ENCODE data around the gene PRKAR1B.

DNA sequence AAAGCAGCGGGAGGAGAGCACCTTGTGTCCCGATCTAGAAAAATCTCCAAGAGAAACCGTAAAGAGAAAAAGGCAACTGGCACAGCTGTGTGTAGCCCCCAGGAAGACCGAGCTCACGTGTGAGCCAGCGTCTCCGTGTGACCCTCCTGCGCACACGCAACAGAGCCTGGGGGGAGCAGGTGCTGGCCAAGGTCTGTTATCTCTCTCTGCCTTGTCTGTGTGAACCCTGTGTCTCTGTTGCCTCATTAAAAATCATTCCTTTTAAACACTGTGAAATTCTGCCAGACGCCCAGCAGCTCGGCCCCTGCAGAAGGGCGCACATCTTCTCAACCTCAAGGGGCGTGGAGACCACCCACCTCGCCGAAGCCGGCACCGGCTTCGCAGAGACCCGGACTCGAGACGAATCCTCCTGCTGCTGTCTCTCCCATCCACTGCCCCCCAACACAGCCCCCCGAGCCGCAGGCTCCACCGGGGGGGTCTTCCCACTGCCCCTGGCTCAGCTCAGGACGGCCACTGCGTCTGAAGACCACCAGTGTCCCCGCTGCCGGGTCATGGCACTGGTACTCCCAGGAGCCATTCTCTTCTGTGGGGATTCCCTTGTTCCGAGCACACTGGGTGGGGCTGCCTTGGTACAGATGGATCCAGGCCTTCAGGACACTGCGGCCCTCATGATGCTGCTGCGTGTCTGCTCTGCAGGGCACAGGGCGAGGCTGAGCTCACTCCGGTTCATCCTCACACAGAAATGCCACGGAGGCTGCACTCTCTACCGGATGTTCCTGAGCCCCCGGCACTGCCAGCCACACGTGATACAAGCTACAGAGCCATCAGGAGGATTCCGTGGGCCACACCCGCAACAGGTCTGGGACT, 94.9 kb downstream of the PRKAR1B start:
- TF ChIP-seq CREB1 (IDR thresholded peaks at IDR 0.05; ENCODE audit: low read depth) (no peak), CEBPB (IDR thresholded peaks at IDR 0.05) (no peak), EP300 (IDR thresholded peaks at IDR 0.05; ENCODE audit: borderline replicate concordance) (no peak), FOXM1 (IDR thresholded peaks at IDR 0.05; ENCODE audit: borderline replicate concordance, low read depth) (no peak), RAD21 (IDR thresholded peaks at IDR 0.05; ENCODE audit: low read depth) (no peak), REST (IDR thresholded peaks at IDR 0.05; ENCODE audit: low read depth) (no peak), TCF12 (IDR thresholded peaks at IDR 0.05; ENCODE audit: low read depth) (no peak), EGR1 (IDR thresholded peaks at IDR 0.05) (no peak), TAF1 (IDR thresholded peaks at IDR 0.05; ENCODE audit: low read depth) (no peak)
